HG03060 (cell line): ENCODE data around the gene RTL10.
A peak's percentile ranks its signal among the peaks of the same experiment; 100 is the strongest.

ENCODE experiments used
- ATAC-seq: cut with Tn5 transposase; IDR thresholded peaks from one replicate; pipeline ENCODE4 v1.9.1; 2021; ENCODE audit warnings: low read depth, moderate number of reproducible peaks; ENCODE audit not compliant: unreplicated experiment

Gene RTL10

GRCh38 chr22:19854778-19855503, at the start of gene RTL10, which contains the start of gene GNB1L:
Gene RTL10 (minus strand): TSS chr22:19854874. CDS start chr22:19852261, 2,613 bp downstream.
Gene GNB1L (minus strand): TSS chr22:19854874. CDS start chr22:19821355, 33,519 bp downstream.
- peak; percentile 56 for ATAC-seq

- ATAC-seq = no peak
Observed at GRCh38 chr22:19904174-19904856, 49.6 kb upstream of the RTL10 start.

- no peak for ATAC-seq
Observed at GRCh38 chr22:19903513-19903912, 48.8 kb upstream of the RTL10 start.

- ATAC-seq = no peak
Observed at GRCh38 chr22:19903031-19903430, 48.4 kb upstream of the RTL10 start.

- no peak for ATAC-seq
Observed at GRCh38 chr22:19902245-19902715, 47.6 kb upstream of the RTL10 start.

GRCh38 chr22:19901577-19902244, 47.0 kb upstream of the RTL10 start:
- ATAC-seq = no peak

- ATAC-seq = no peak
Observed at GRCh38 chr22:19900707-19901436, 46.2 kb upstream of the RTL10 start.

GRCh38 chr22:19898831-19899567, 44.3 kb upstream of the RTL10 start:
- ATAC-seq = no peak

- no peak for ATAC-seq
Observed at GRCh38 chr22:19898145-19898544, 43.5 kb upstream of the RTL10 start.

- ATAC-seq = no peak
Observed at GRCh38 chr22:19897726-19898125, 43.1 kb upstream of the RTL10 start.

GRCh38 chr22:19896665-19897355, 42.1 kb upstream of the RTL10 start:
- ATAC-seq = no peak

- no peak for ATAC-seq
Observed at GRCh38 chr22:19895160-19895849, 40.6 kb upstream of the RTL10 start.

GRCh38 chr22:19893363-19893762, 38.7 kb upstream of the RTL10 start:
- no peak for ATAC-seq

GRCh38 chr22:19892925-19893324, 38.3 kb upstream of the RTL10 start:
- ATAC-seq = no peak

GRCh38 chr22:19892257-19892879, 37.7 kb upstream of the RTL10 start:
- no peak for ATAC-seq

- ATAC-seq = no peak
Observed at GRCh38 chr22:19891317-19892256, 36.9 kb upstream of the RTL10 start.
